Endometrium (tissue), 2 donors: ENCODE measurements around the gene IMP3.
A peak's percentile ranks its signal among the peaks of the same experiment; 100 is the strongest.

Source experiments
- FAIRE-seq: peaks from 2 replicates; lab custom pipeline; 2012; peaks lifted over from hg19 to GRCh38; lab: Jason Lieb, UNC
- donor health status: control.
- donor health status: control.

IMP3 gene

GRCh38 chr15:75620841-75621391 is 19.1 kb downstream of the IMP3 start:
- no peak for FAIRE-seq

GRCh38 chr15:75620058-75620820 is 19.8 kb downstream of the IMP3 start:
- peak; percentile 15 for FAIRE-seq

- FAIRE-seq: no peak
These were observed 23.3 kb downstream of the IMP3 start for GRCh38 chr15:75616766-75617165.

- no peak for FAIRE-seq
These were observed 33.0 kb downstream of the IMP3 start for GRCh38 chr15:75606711-75607699.

- no peak for FAIRE-seq
These were observed 34.0 kb downstream of the IMP3 start for GRCh38 chr15:75606026-75606425.

GRCh38 chr15:75599401-75599800 is 40.6 kb downstream of the IMP3 start:
- FAIRE-seq: peak; percentile 18

- FAIRE-seq: no peak
These were observed 41.7 kb downstream of the IMP3 start for GRCh38 chr15:75598361-75598760.

- no peak for FAIRE-seq
These were observed 42.2 kb downstream of the IMP3 start for GRCh38 chr15:75597667-75598341.

GRCh38 chr15:75596703-75597345 is 43.2 kb downstream of the IMP3 start:
- FAIRE-seq: no peak

- FAIRE-seq: no peak
These were observed 45.7 kb downstream of the IMP3 start for GRCh38 chr15:75594276-75594675.

GRCh38 chr15:75591655-75592364 is 48.2 kb downstream of the IMP3 start:
- FAIRE-seq: no peak

GRCh38 chr15:75590239-75590638 is 49.8 kb downstream of the IMP3 start:
- no peak for FAIRE-seq
